Measurements from ENCODE around the gene KRTAP1-4.
"Not testable (repeated sequence)": the region's sequence is repeated elsewhere in the genome, so short reads cannot be mapped to it uniquely, and the experiment has no call there.

KRTAP1-4 gene, protein sequence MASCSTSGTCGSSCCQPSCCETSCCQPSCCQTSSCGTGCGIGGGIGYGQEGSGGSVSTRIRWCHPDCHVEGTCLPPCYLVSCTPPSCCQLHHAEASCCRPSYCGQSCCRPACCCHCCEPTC

DNA sequence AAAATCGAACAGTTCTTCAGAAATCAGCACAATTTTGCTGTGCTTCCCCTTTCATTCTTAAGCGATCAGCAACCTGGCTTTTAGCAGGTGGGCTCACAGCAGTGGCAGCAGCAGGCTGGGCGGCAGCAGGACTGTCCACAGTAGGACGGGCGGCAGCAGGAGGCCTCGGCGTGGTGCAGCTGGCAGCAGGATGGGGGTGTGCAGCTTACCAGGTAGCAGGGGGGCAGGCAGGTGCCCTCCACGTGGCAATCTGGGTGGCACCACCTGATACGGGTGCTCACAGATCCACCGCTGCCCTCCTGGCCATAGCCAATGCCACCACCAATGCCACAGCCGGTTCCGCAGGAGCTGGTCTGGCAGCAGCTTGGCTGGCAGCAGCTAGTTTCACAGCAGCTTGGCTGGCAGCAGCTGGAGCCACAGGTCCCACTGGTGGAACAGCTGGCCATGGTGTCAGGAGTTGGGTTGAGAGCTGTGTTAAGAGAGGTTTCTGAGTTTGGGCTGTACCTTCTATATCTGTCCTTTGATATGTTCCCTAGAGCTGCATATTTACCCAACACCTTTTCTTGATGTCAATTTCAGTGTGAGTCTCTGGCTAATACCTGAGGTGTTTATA lies at the start of gene KRTAP1-4:
Gene KRTAP1-4 (minus strand): TSS at position 563 of the 613 bp plus-strand sequence. CDS start 117 bp downstream, at position 446.
- Histone ChIP-seq H3K36me3 (ENCODE audit: insufficient read depth, low read length) (no peaks in the 10 kb centered on the region), H2AFZ (ENCODE audit: low read depth, low read length) (no peak within 1 kb of the TSS), H3K4me1 (ENCODE audit: insufficient read depth, low read length) (no peaks in the 10 kb centered on the region), H3K4me3 (ENCODE audit: low read length) (no peak within 1 kb of the TSS), H3K27me3 (ENCODE audit: insufficient read depth, low read length) (peaks cover 2% of the 10 kb centered on the region), H3K9me3 (ENCODE audit: low read length) (no peaks in the 10 kb centered on the region)

DNA sequence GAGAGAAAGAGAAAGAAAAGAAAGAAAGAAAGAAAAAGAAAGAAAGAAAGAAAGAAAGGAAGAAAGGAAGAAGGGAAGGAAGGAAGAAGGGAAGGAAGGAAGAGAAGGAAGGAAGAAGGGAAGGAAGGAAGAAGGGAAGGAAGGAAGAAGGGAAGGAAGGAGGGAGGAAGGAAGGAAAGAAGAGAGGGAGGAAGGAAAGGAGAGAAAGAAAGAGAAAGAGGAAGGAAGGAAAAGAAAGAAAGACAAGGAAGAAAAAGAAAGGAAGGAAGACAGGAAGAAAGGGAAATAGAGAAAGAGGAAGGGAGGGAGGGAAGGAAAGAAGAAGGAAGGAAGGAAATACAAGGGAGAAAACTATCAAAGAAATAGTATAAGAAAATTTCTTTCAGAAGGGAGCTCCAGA lies 46.8 kb upstream of the KRTAP1-4 start:
- Histone ChIP-seq H3K4me1 (ENCODE audit: insufficient read depth, low read length) (no peaks in the 10 kb centered on the region), H3K9me3 (ENCODE audit: low read length) (no peaks in the 10 kb centered on the region), H3K27me3 (ENCODE audit: insufficient read depth, low read length) (no peaks in the 10 kb centered on the region), H3K4me3 (ENCODE audit: low read length) (no peak overlapping the region), H3K36me3 (ENCODE audit: insufficient read depth, low read length) (no peaks in the 10 kb centered on the region), H2AFZ (ENCODE audit: low read depth, low read length) (no peak overlapping the region)

GRCh38 chr17:41073676-41074075 lies 43.7 kb upstream of the KRTAP1-4 start:
- no peaks in the 10 kb centered on the region for H3K36me3 ChIP-seq (ENCODE audit: insufficient read depth, low read length)
- H3K9me3 ChIP-seq (ENCODE audit: low read length): no peaks in the 10 kb centered on the region
- H3K4me3 ChIP-seq (ENCODE audit: low read length): no peak overlapping the region
- H3K27me3 ChIP-seq (ENCODE audit: insufficient read depth, low read length): no peaks in the 10 kb centered on the region
- H2AFZ ChIP-seq (ENCODE audit: low read depth, low read length): no peak overlapping the region
- no peaks in the 10 kb centered on the region for H3K4me1 ChIP-seq (ENCODE audit: insufficient read depth, low read length)

DNA sequence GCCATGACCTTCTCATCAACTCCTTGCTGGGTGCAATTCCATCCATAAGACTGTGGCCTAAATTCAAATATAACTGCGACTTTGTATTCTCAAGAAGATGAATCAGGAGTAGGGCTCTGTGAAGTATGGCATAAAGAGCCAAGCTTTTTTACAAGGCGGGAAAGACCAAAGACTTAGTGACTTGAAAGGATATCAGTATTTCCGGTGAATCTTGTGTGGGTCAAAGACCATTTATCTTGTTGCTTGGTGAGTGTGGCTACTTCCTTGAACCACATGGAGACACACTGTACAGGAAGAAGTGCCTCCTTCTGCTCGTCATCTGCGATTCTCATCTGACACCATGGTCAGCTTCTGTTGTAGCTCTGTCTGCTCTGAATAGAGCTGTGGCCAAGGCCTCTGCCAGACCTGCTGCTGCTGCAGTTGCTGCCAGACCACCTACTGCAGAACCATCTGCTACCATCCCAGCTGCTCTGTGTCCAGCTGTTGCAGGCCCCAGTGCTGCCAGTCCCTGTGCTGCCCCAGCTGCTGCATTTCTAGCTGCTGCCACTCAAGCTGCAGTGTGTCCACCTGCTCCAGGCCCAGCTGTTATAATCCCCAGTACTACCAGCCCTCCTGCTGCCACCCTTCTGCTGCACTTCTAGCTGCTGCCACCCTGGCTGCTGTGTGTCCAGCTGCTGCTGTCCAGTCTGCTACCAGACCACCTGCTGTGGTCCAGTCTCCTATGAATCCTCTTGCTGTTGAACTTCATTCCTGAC lies 41.8 kb upstream of the KRTAP1-4 start:
- Histone ChIP-seq H3K27me3 (ENCODE audit: insufficient read depth, low read length) (no peaks in the 10 kb centered on the region), H3K9me3 (ENCODE audit: low read length) (no peaks in the 10 kb centered on the region), H2AFZ (ENCODE audit: low read depth, low read length) (no peak overlapping the region), H3K4me3 (ENCODE audit: low read length) (no peak overlapping the region), H3K36me3 (ENCODE audit: insufficient read depth, low read length) (no peaks in the 10 kb centered on the region), H3K4me1 (ENCODE audit: insufficient read depth, low read length) (no peaks in the 10 kb centered on the region)

DNA sequence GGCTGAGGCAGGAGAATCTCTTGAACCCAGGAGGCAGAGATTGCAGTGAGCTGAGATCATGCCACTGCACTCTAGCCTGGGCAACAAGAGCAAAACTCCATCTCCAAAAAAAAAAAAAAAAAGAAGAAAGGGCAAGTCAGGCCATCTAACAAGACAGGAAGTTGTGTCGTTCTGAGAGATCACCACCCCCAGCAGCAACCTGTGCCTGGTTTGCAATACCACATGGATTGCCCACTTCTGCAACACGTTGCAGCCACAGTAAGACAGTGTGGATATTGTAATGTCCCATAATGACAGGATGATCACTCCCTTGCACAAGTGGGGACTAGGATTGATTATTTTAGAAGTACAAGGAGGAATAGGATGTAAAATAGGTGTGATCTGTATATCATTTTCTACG lies 39.0 kb upstream of the KRTAP1-4 start:
- Histone ChIP-seq H2AFZ (ENCODE audit: low read depth, low read length) (no peak overlapping the region), H3K27me3 (ENCODE audit: insufficient read depth, low read length) (no peaks in the 10 kb centered on the region), H3K4me3 (ENCODE audit: low read length) (no peak overlapping the region), H3K4me1 (ENCODE audit: insufficient read depth, low read length) (no peaks in the 10 kb centered on the region), H3K36me3 (ENCODE audit: insufficient read depth, low read length) (no peaks in the 10 kb centered on the region), H3K9me3 (ENCODE audit: low read length) (no peaks in the 10 kb centered on the region)

DNA sequence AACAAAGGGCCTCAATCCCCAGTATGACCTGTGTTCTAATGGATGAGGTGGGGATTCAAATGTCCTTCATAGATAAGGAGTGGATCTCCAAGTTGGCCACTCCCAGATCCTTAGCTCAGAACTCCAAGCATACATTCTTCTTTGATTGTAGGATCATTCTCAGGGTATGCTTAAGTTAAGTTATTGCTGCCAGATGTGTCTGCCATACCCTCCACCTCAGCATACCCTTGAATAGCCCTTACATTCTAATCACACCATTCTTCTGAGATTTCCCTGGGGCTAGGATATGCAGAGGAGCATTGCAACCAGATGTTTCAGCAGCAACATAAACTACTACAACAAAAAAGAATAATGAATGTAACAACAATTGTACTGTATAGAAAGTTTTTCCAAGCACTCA lies 37.3 kb upstream of the KRTAP1-4 start:
- Histone ChIP-seq H2AFZ (ENCODE audit: low read depth, low read length) (no peak overlapping the region), H3K4me1 (ENCODE audit: insufficient read depth, low read length) (no peaks in the 10 kb centered on the region), H3K27me3 (ENCODE audit: insufficient read depth, low read length) (no peaks in the 10 kb centered on the region), H3K9me3 (ENCODE audit: low read length) (no peaks in the 10 kb centered on the region), H3K36me3 (ENCODE audit: insufficient read depth, low read length) (no peaks in the 10 kb centered on the region), H3K4me3 (ENCODE audit: low read length) (no peak overlapping the region)

DNA sequence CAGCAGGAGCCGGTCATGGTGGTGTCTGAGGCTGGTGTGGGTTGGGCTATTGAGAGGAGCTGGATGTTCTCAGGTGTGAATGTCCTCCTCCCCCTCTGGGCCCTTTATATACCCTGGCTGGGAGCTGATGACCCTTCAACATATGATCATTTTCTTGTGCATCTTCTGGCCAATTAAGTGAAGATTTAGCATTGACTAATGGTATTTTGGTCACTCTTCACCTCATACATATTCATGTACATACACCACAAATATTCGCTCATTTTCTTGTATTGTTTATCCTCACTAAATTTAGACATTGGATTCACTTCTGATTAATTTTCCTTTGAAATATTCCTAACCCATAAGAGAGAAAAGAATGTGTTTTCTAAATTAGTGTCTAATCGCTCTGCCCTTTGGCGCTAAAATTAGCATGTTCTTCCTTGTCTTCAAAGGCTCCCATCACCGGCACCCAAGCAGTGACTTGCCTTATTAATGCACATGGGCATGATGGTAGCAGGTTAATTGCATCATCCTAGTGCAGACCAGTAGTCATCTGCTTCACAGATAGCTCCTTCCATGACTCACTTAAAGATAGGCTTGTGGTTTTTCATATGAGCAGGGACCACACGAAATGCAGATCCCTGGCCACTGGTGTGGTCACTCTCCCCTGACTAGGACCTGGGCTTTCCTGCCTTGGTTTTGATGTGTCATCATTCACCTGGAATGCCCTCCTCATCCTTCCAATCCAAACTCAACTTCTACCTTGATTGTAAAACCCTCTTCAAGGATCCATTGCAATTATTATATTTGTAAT lies 36.0 kb upstream of the KRTAP1-4 start, which contains the start of gene KRTAP2-4:
Gene KRTAP2-4 (minus strand): TSS at position 51 of the 796 bp plus-strand sequence. CDS start 34 bp downstream, at position 17.
- Histone ChIP-seq H2AFZ (ENCODE audit: low read depth, low read length) (no peak within 1 kb of the TSS), H3K36me3 (ENCODE audit: insufficient read depth, low read length) (no peaks in the 10 kb centered on the region), H3K9me3 (ENCODE audit: low read length) (no peaks in the 10 kb centered on the region), H3K4me3 (ENCODE audit: low read length) (no peak within 1 kb of the TSS), H3K4me1 (ENCODE audit: insufficient read depth, low read length) (no peaks in the 10 kb centered on the region), H3K27me3 (ENCODE audit: insufficient read depth, low read length) (no peaks in the 10 kb centered on the region)

DNA sequence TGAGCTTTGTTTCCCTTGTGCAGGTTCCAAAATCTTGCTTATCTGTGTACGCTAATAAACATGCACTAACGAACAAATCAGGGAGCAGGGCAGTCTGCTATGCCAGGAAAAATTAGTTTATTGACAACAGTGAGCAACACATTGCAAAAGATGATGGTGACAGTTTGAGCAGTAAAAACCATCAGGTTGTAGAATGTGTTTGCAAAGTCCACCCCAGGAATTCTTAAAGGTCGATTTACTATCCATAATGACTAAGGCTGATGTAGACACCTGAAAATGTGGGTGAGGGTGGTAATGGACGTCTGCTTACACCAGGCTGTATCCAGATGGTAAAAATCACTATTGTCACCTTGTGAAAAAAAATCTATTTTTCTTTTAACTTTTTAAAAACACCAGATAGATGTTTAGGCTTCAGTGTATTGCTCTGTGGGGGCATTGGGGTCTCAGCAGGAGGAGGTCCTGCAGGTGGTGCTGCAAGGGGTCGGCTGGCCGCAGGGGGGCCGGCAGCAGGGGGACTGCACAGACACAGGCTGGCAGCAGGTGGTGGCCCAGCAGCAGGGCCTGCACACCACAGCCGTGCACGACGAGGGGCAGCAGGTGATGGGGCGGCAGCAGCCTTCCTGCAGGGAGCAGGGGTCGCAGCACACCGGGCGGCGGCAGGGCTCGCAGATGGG lies 35.2 kb upstream of the KRTAP1-4 start:
- not testable (repeated sequence) for H3K4me3 ChIP-seq (ENCODE audit: low read length); H3K36me3 ChIP-seq (ENCODE audit: insufficient read depth, low read length); H2AFZ ChIP-seq (ENCODE audit: low read depth, low read length); H3K4me1 ChIP-seq (ENCODE audit: insufficient read depth, low read length); H3K27me3 ChIP-seq (ENCODE audit: insufficient read depth, low read length); H3K9me3 ChIP-seq (ENCODE audit: low read length)

DNA sequence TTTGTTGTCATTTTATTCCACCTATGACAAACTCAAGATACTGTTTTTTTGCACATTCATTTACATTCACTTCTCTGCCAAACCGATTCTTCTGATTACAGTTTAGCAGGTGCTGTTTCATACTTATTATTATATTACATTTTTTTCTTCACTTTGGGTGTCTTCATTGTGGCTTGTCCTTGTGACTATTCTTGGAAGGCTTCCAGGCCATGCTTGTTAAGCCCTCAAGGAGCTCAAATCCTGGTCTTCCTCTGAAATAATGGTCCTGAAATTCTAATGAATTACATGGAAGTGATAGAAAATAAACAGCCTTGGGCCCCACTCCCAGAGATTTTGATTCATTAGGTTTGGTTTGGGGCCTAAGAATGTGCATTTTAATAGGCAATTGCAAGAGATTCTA lies 34.3 kb upstream of the KRTAP1-4 start:
- H3K4me3 ChIP-seq (ENCODE audit: low read length): no peak overlapping the region
- no peaks in the 10 kb centered on the region for H3K36me3 ChIP-seq (ENCODE audit: insufficient read depth, low read length)
- no peak overlapping the region for H2AFZ ChIP-seq (ENCODE audit: low read depth, low read length)
- H3K27me3 ChIP-seq (ENCODE audit: insufficient read depth, low read length): no peaks in the 10 kb centered on the region
- no peaks in the 10 kb centered on the region for H3K9me3 ChIP-seq (ENCODE audit: low read length)
- no peaks in the 10 kb centered on the region for H3K4me1 ChIP-seq (ENCODE audit: insufficient read depth, low read length)

GRCh38 chr17:41063449-41063848 lies 33.5 kb upstream of the KRTAP1-4 start:
- Histone ChIP-seq H3K4me1 (ENCODE audit: insufficient read depth, low read length) (no peaks in the 10 kb centered on the region), H2AFZ (ENCODE audit: low read depth, low read length) (no peak overlapping the region), H3K4me3 (ENCODE audit: low read length) (no peak overlapping the region), H3K27me3 (ENCODE audit: insufficient read depth, low read length) (no peaks in the 10 kb centered on the region), H3K36me3 (ENCODE audit: insufficient read depth, low read length) (no peaks in the 10 kb centered on the region), H3K9me3 (ENCODE audit: low read length) (no peaks in the 10 kb centered on the region)

GRCh38 chr17:41061964-41062363 lies 32.0 kb upstream of the KRTAP1-4 start:
- H3K4me1 ChIP-seq (ENCODE audit: insufficient read depth, low read length): no peaks in the 10 kb centered on the region
- H3K9me3 ChIP-seq (ENCODE audit: low read length): no peaks in the 10 kb centered on the region
- H3K27me3 ChIP-seq (ENCODE audit: insufficient read depth, low read length): no peaks in the 10 kb centered on the region
- H2AFZ ChIP-seq (ENCODE audit: low read depth, low read length): no peak overlapping the region
- H3K36me3 ChIP-seq (ENCODE audit: insufficient read depth, low read length): no peaks in the 10 kb centered on the region
- no peak overlapping the region for H3K4me3 ChIP-seq (ENCODE audit: low read length)

- H3K9me3 ChIP-seq (ENCODE audit: low read length): no peaks in the 10 kb centered on the region
- H2AFZ ChIP-seq (ENCODE audit: low read depth, low read length): no peak within 1 kb of the TSS
- no peaks in the 10 kb centered on the region for H3K27me3 ChIP-seq (ENCODE audit: insufficient read depth, low read length)
- no peaks in the 10 kb centered on the region for H3K36me3 ChIP-seq (ENCODE audit: insufficient read depth, low read length)
- no peak within 1 kb of the TSS for H3K4me3 ChIP-seq (ENCODE audit: low read length)
- no peaks in the 10 kb centered on the region for H3K4me1 ChIP-seq (ENCODE audit: insufficient read depth, low read length)
Observed at GRCh38 chr17:41060052-41060604, 30.1 kb upstream of the KRTAP1-4 start, which contains the start of gene KRTAP2-3. KRTAP2-3 (minus strand) TSS chr17:41060114; CDS start chr17:41060050, 64 bp downstream.

All from neuron (in vitro differentiated cells).